Esophagus muscularis mucosa (tissue), 4 donors: ENCODE data around the gene ARMC9.

ENCODE experiments used
- CTCF ChIP-seq, 3 experiments: fragments of 200-600 bp in 2 of 3; fragments of 450-650 bp in 1 of 3; sonication (generic) in 2 of 3; IDR thresholded peaks; one replicate each; pipeline ENCODE4 v1.5.1; 2017 to 2019; ENCODE audit warnings: antibody characterized with exemption in 3 of 3, mild to moderate bottlenecking in 2 of 3, moderate library complexity in 1 of 3
- EP300 ChIP-seq: sonication (generic); formaldehyde crosslinking; IDR thresholded peaks from one replicate; pipeline ENCODE4 v1.6.1; 2017; ENCODE audit warnings: antibody characterized with exemption
- POLR2A ChIP-seq: fragments of 450-650 bp; IDR thresholded peaks from one replicate; pipeline ENCODE4 v1.6.1; 2017; ENCODE audit warnings: antibody characterized with exemption, moderate library complexity, mild to moderate bottlenecking, low read depth

- no peak for TF ChIP-seq EP300
- TF ChIP-seq CTCF (IDR thresholded peaks at IDR 0.05), result peak in 2 of 3 experiments; percentile 24 to 59
- no peak for TF ChIP-seq POLR2A
These were observed 98.9 kb downstream of the ARMC9 start for GRCh38 chr2:231297108-231297908.
